Parathyroid adenoma (tissue), 2 donors: ENCODE data around the gene CPNE9.
A peak's percentile ranks its signal among the peaks of the same experiment; 100 is the strongest.

Experiments used
- H2AFZ ChIP-seq: fragments of 300-600 bp; sonication (generic); one replicate; pipeline ENCODE4 v1.7.0; 2017; ENCODE audit warnings: antibody characterized with exemption, mild to moderate bottlenecking
- H3K27ac ChIP-seq: fragments of 300-600 bp; sonication (generic); one replicate; pipeline ENCODE4 v1.7.0; 2017
- H3K27me3 ChIP-seq: fragments of 300-600 bp; sonication (generic); one replicate; pipeline ENCODE4 v1.7.0; 2017; ENCODE audit warnings: low read length; ENCODE audit not compliant: control insufficient read depth, insufficient read depth
- H3K36me3 ChIP-seq: fragments of 300-600 bp; sonication (generic); one replicate; pipeline ENCODE4 v1.7.0; 2017; ENCODE audit warnings: low read length; ENCODE audit not compliant: control insufficient read depth, insufficient read depth
- H3K4me1 ChIP-seq: fragments of 300-600 bp; sonication (generic); one replicate; pipeline ENCODE4 v1.7.0; 2017; ENCODE audit warnings: control low read depth
- H3K4me2 ChIP-seq: fragments of 300-600 bp; sonication (generic); one replicate; pipeline ENCODE4 v1.7.0; 2017; ENCODE audit warnings: low read length
- H3K4me3 ChIP-seq: fragments of 300-600 bp; sonication (generic); one replicate; pipeline ENCODE4 v1.7.0; 2017; ENCODE audit warnings: low read depth, low read length
- H3K79me2 ChIP-seq: fragments of 300-600 bp; sonication (generic); one replicate; pipeline ENCODE4 v1.7.0; 2017; ENCODE audit warnings: control low read depth
- H3K9ac ChIP-seq: fragments of 300-600 bp; sonication (generic); one replicate; pipeline ENCODE4 v1.7.0; 2017; ENCODE audit warnings: mild to moderate bottlenecking
- H3K9me3 ChIP-seq: fragments of 300-600 bp; sonication (generic); one replicate; pipeline ENCODE4 v1.7.0; 2017; ENCODE audit warnings: low read length; ENCODE audit not compliant: control insufficient read depth
- TF ChIP-seq, protein P1 (sequence below): fragments of 300-600 bp; sonication (generic); IDR thresholded peaks from one replicate; pipeline ENCODE4 v1.7.0; 2017; ENCODE audit warnings: antibody characterized with exemption, mild to moderate bottlenecking
- donor health status: primary hyperparathyroidism.

CPNE9 gene

DNA sequence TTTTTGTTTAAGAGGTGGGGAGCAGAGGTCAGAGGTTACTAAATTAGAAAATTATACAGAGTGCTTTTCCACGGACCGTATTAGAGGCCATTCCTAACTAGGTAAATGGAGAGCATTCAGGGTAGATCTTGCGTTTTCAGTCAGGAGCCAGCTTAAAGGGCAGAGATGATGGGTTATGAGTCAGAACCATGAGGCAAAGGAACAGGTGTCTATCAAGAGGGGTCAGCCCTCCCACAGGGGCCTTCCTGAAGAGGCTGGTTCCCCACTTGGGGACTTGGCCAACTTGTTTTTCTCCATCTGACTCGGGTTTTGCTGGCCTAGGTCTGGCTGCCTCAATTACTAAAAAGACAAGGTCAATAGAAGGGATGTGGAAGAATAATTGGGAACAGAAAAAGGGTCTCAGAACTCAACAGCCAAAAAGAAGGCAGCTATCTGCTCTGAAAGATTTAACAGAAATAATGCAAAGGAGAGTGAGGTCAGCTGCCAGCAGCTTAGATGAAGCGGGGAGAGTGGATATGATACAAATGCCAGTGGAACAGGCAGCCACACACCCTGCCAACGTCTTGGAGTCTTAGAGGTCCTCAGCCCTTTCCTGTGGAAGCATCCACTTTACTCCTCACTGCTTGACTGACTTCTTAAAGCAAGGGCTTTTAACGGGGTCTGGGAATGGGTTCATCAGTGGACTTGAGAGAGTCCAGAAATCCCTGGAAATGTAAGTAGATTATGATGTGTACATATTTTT, 36.8 kb upstream of the CPNE9 start:
- Histone ChIP-seq H3K27ac (no peak overlapping the region), H3K27me3 (no peaks in the 10 kb centered on the region), H3K79me2 (no peaks in the 10 kb centered on the region), H3K4me3 (no peak overlapping the region), H2AFZ (no peak overlapping the region), H3K4me2 (no peak overlapping the region), H3K9ac (no peak overlapping the region), H3K36me3 (no peaks in the 10 kb centered on the region), H3K4me1 (peaks cover 26% of the 10 kb centered on the region), H3K9me3 (no peaks in the 10 kb centered on the region)
- TF ChIP-seq, protein P1, sequence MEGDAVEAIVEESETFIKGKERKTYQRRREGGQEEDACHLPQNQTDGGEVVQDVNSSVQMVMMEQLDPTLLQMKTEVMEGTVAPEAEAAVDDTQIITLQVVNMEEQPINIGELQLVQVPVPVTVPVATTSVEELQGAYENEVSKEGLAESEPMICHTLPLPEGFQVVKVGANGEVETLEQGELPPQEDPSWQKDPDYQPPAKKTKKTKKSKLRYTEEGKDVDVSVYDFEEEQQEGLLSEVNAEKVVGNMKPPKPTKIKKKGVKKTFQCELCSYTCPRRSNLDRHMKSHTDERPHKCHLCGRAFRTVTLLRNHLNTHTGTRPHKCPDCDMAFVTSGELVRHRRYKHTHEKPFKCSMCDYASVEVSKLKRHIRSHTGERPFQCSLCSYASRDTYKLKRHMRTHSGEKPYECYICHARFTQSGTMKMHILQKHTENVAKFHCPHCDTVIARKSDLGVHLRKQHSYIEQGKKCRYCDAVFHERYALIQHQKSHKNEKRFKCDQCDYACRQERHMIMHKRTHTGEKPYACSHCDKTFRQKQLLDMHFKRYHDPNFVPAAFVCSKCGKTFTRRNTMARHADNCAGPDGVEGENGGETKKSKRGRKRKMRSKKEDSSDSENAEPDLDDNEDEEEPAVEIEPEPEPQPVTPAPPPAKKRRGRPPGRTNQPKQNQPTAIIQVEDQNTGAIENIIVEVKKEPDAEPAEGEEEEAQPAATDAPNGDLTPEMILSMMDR = no peak

DNA sequence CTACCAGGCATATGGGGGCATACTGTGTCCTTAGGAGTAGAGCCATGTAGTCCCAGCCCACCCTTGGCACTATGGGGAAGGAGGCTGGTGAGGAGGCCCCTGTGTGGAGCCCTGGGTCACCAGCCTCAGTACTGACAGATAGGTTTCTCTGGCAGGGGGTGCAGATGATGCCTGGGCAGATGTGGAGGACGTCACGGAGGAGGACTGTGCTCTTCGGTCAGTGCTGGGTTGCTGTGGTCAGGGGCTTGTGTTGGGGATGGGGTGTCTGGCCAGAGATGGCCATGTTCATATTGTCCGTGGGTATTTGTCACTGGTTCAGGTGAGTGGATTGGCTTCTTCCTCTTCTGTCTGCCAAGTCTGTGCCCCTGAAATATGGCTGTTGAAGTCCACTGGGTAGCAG, 34.4 kb upstream of the CPNE9 start:
- TF ChIP-seq, protein P1 = no peak
- Histone ChIP-seq H3K9me3 (no peaks in the 10 kb centered on the region), H3K4me1 (peaks cover 26% of the 10 kb centered on the region), H3K9ac (no peak overlapping the region), H3K27ac (peak overlapping the region; percentile 87), H3K36me3 (no peaks in the 10 kb centered on the region), H3K4me3 (no peak overlapping the region), H3K79me2 (peaks cover 8% of the 10 kb centered on the region), H3K4me2 (peak overlapping the region; percentile 25), H2AFZ (no peak overlapping the region), H3K27me3 (no peaks in the 10 kb centered on the region)

DNA sequence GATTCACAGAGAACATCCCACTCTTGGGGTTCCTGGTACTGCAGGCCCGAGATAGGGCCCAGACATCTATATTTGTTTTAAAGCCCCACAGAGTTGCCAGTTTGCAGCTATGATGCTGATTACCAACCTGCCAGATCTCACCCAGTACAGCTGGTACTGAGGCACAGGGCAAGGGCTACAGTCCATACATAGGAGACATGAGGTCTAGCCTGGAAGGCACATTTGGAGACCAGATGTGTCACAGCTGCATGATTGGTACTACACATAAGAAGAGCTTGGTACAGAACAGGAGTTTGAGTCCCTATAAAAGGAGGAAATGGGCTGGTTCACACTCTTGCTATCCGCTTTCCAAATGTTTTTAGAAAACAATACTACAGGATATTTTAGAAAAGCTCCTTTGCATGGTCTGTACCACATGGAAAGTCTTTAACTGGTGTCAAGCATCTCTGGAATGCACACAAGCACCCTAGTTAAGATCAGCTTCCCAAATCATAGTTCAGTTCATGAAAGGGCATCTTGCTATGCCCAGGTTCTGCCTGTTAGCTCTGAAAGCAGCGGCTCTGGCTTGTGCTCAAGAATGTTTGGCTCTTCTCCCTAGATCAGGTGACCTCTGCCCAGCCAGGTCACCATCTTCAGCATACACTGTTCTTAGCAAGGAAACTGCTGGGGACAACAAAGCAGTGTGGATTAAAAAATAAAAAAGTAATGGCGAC, 33.8 kb upstream of the CPNE9 start:
- Histone ChIP-seq H3K4me2 (peak overlapping the region; percentile 25), H3K36me3 (no peaks in the 10 kb centered on the region), H3K9me3 (no peaks in the 10 kb centered on the region), H3K4me1 (peaks cover 26% of the 10 kb centered on the region), H2AFZ (no peak overlapping the region), H3K79me2 (peaks cover 8% of the 10 kb centered on the region), H3K27ac (peak overlapping the region; percentile 87), H3K27me3 (no peaks in the 10 kb centered on the region), H3K9ac (no peak overlapping the region), H3K4me3 (no peak overlapping the region)
- TF ChIP-seq, protein P1 = no peak

DNA sequence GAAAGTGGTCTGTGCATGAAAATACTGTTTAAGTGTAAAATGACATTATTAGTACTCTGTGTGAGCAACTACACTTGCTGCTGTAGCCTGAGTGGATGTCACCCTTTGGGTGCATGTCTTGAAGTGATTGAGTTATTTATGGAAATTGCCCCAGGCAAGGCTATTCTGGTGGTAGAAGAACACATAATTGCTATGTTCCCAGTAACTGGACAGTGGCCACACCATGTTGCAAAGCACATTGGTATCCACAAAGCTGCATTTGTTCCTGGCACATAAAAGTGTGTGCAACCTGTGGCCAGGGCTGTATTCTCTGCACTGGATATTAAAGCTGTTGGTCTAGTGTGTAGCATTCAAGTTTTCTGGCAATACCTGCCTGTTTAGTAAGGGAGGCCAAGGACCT, 30.6 kb upstream of the CPNE9 start:
- Histone ChIP-seq H3K4me1 (peaks cover 26% of the 10 kb centered on the region), H3K9me3 (no peaks in the 10 kb centered on the region), H2AFZ (no peak overlapping the region), H3K79me2 (peaks cover 10% of the 10 kb centered on the region), H3K27me3 (no peaks in the 10 kb centered on the region), H3K27ac (no peak overlapping the region), H3K4me3 (no peak overlapping the region), H3K9ac (no peak overlapping the region), H3K36me3 (no peaks in the 10 kb centered on the region), H3K4me2 (no peak overlapping the region)
- TF ChIP-seq, protein P1 = no peak
